ENCODE results near the gene ROBO1. TPM values are rescaled to one million over a fixed set of nuclear protein-coding genes. Genes with fewer than 3 reads are reported as not detected.

ROBO1 gene
- total RNA-seq, 1 donor from 2014 or later = 7.1 TPM

- intact Hi-C loops (cut with micrococcal nuclease) = no loop called here
- Histone ChIP-seq H3K36me3 (peaks cover 10% of the 10 kb centered on the region), H3K27me3 (ENCODE audit: low read depth) (no peaks in the 10 kb centered on the region), H3K4me3 (no peak overlapping the region), H3K27ac (replicated peaks) (no peak overlapping the region), H3K4me1 (no peaks in the 10 kb centered on the region), H3K9me3 (replicated peaks) (no peaks in the 10 kb centered on the region)
- no peak for DNase-seq
- no peak for TF ChIP-seq CTCF (IDR thresholded peaks at IDR 0.05; ENCODE audit: borderline replicate concordance)
These were observed 1106.8 kb downstream of the ROBO1 start for GRCh38 chr3:78660957-78661356.

GRCh38 chr3:78659386-78659987, 1108.3 kb downstream of the ROBO1 start:
- TF ChIP-seq CTCF (IDR thresholded peaks at IDR 0.05; ENCODE audit: borderline replicate concordance) = peak; percentile 75
- H3K27me3 ChIP-seq (ENCODE audit: low read depth) = no peaks in the 10 kb centered on the region
- intact Hi-C loops (cut with micrococcal nuclease) = loop anchor here (5.0 kb wide), 1 partner anchor 373 kb away; no protein-coding TSS in a partner anchor
- no peak overlapping the region for H3K4me3 ChIP-seq
- no peak for DNase-seq
- H3K9me3 ChIP-seq (replicated peaks) = no peaks in the 10 kb centered on the region
- H3K27ac ChIP-seq (replicated peaks) = no peak overlapping the region
- no peaks in the 10 kb centered on the region for H3K4me1 ChIP-seq
- peaks cover 10% of the 10 kb centered on the region for H3K36me3 ChIP-seq

GRCh38 chr3:78647726-78648125, 1120.1 kb downstream of the ROBO1 start:
- Histone ChIP-seq H3K4me3 (no peak overlapping the region), H3K36me3 (no peaks in the 10 kb centered on the region), H3K27ac (replicated peaks) (no peak overlapping the region), H3K9me3 (replicated peaks) (no peaks in the 10 kb centered on the region), H3K27me3 (ENCODE audit: low read depth) (no peaks in the 10 kb centered on the region), H3K4me1 (peaks cover 8% of the 10 kb centered on the region)
- TF ChIP-seq CTCF (IDR thresholded peaks at IDR 0.05; ENCODE audit: borderline replicate concordance) = no peak
- no peak for DNase-seq
- intact Hi-C loops (cut with micrococcal nuclease) = no loop called here

- H3K4me1 ChIP-seq = peaks cover 8% of the 10 kb centered on the region
- no peaks in the 10 kb centered on the region for H3K36me3 ChIP-seq
- H3K4me3 ChIP-seq = no peak overlapping the region
- peak; percentile 91 for TF ChIP-seq CTCF (IDR thresholded peaks at IDR 0.05; ENCODE audit: borderline replicate concordance)
- no peaks in the 10 kb centered on the region for H3K27me3 ChIP-seq (ENCODE audit: low read depth)
- H3K27ac ChIP-seq (replicated peaks) = no peak overlapping the region
- H3K9me3 ChIP-seq (replicated peaks) = no peaks in the 10 kb centered on the region
- intact Hi-C loops (cut with micrococcal nuclease) = no loop called here
- DNase-seq = no peak
These were observed 1122.0 kb downstream of the ROBO1 start for GRCh38 chr3:78645628-78646310.

- H3K9me3 ChIP-seq (replicated peaks) = no peaks in the 10 kb centered on the region
- intact Hi-C loops (cut with micrococcal nuclease) = no loop called here
- DNase-seq = no peak
- H3K27ac ChIP-seq (replicated peaks) = no peak overlapping the region
- H3K27me3 ChIP-seq (ENCODE audit: low read depth) = no peaks in the 10 kb centered on the region
- no peak overlapping the region for H3K4me3 ChIP-seq
- H3K36me3 ChIP-seq = no peaks in the 10 kb centered on the region
- no peak for TF ChIP-seq CTCF (IDR thresholded peaks at IDR 0.05; ENCODE audit: borderline replicate concordance)
- peaks cover 8% of the 10 kb centered on the region for H3K4me1 ChIP-seq
These were observed 1123.0 kb downstream of the ROBO1 start for GRCh38 chr3:78644847-78645246.

Measured in left ventricle myocardium inferior (tissue), 1 donor.